Superior temporal gyrus (tissue), 1 donor: Measurements from ENCODE around the gene PGC.

Experiments used
- DNase-seq: peaks from one replicate; pipeline ENCODE4 v3.0.0-alpha.2; 2016; ENCODE audit errors: extremely low spot score

Gene PGC

DNA sequence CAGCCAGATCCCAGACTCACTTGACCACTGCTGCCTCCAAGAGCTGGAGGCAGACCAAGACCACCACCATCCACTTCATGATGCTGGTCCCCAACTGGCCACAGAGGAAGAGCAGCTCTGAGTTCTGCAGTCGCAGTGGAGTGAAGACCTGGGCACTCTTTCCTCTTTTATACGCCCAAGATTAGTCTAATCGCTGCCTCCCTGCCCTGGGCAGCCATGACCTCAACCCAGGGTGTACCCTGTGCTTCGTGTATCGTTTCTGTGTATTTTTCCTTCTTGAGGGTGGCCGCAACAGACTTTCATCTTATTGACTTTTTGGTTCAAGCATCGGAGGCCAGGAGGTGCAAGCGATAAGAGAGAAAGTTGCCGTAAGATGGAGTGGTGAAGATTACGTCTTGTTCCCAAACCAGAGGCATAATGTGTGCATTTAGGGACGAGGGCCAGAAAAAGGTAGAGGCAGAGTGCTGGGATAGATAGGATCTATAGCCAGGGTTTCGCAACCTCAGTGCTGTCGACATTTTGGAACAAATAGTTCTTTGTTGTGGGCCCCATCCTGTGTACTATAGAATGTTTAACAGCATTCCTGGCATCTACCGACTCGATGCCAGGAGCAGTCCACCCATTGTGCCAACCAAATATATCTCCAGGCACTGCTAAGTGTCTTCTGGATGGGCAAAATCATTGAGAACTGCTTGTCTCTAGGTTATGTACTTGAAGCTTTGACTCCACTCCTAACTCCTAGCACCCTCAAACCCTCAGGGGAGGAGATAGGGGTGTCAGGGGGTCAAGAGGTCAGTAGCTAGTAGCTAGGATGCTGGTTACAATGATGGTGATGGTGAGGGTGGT is at the start of gene PGC:
TSS of gene PGC (minus strand) at position 142 of the 846 bp plus-strand sequence. CDS start at position 79, 63 bp downstream.
- DNase-seq, result no peak

DNA sequence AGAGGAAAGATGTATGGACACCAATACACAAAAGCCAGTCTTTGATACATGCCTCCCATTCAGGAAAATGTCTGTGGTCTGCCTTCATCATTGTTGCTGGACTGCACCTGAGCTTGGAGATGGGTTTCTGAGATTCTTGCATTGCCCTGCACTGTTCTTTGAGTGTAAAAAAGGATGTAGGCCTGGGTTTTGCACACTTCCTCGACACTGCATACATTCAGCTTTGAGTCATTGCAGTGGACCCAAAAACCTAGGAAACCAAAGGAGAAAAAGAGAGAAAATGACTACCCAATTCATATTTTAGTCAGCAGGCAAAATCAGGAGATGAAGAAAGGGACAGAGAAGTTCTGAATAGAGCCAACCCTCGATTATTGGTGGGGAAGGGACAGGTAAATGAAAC is 49.3 kb upstream of the PGC start:
- DNase-seq, result no peak

DNA sequence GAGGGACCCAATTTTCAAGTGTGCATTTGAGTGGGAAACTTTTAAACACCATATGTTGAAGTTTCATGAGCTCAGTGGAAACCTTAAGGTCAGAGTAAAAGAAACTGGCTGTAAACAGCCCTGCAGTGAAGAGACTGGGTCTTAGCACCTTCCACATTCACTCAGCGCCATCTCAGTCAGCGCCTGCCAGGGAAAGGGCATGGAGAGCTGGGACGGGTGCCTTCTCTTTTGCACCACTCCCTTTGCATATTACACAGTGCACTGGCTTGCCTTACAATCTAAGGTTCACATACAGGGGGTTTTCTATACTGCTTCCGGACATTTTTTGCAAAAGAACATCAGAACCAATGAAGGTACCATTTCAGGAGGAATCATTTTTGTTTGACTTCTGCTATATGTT is 44.8 kb upstream of the PGC start:
- DNase-seq, result no peak

- no peak for DNase-seq
Measured at GRCh38 chr6:41791305-41791704, 44.1 kb upstream of the PGC start.

- no peak for DNase-seq
Measured at GRCh38 chr6:41790045-41790444, 42.8 kb upstream of the PGC start.

DNA sequence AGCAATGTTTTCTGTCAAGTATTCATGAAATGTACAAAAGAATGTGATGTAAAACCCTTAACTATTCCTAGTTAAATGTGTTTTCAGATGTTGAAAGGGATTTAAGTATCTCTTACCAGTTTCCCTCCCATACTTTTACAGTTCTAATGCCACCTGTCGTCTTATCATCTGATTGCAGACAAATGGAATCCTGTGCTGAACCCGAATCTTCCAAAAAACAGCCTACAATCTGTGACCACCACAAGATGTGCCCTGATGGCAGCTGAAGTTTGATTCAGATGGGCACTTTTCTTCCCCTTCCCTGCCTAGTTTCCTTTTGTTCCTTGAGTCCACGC is 42.2 kb upstream of the PGC start:
- no peak for DNase-seq

DNA sequence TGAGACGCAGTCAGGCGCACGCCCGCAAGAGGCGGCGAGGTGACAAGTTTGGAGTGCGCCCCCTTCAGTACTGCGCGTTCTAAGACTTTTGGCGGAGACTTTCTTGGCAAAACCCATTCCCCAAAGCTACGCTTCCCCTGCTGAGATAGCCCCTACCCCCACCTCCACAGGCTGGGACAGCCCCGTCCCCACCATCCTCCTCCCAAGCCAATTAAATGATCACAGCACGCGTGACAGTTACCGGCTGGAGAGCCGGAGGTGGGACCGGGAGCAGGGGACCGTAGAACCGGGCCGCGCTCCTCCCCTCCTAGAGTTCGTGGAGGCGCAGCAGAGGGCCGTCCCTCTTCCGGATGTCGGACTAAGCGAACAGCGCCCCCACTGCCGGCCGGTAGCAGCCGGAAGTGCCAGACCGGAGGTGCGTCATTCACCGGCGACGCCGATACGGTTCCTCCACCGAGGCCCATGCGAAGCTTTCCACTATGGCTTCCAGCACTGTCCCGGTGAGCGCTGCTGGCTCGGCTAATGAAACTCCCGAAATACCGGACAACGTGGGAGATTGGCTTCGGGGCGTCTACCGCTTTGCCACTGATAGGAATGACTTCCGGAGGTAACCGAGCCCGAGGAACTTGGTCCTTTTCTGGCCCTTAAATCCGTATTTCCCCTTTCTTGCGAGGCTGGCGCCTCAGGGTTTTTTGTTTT is 40.2 kb upstream of the PGC start, which contains the start of gene TOMM6:
TSS of gene TOMM6 (plus strand) at position 476 of the 699 bp plus-strand sequence. CDS start at position 480, 4 bp downstream.
- DNase-seq, result peak; percentile 97

GRCh38 chr6:41786451-41787218 is 39.4 kb upstream of the PGC start:
- DNase-seq, result peak; percentile 88

DNA sequence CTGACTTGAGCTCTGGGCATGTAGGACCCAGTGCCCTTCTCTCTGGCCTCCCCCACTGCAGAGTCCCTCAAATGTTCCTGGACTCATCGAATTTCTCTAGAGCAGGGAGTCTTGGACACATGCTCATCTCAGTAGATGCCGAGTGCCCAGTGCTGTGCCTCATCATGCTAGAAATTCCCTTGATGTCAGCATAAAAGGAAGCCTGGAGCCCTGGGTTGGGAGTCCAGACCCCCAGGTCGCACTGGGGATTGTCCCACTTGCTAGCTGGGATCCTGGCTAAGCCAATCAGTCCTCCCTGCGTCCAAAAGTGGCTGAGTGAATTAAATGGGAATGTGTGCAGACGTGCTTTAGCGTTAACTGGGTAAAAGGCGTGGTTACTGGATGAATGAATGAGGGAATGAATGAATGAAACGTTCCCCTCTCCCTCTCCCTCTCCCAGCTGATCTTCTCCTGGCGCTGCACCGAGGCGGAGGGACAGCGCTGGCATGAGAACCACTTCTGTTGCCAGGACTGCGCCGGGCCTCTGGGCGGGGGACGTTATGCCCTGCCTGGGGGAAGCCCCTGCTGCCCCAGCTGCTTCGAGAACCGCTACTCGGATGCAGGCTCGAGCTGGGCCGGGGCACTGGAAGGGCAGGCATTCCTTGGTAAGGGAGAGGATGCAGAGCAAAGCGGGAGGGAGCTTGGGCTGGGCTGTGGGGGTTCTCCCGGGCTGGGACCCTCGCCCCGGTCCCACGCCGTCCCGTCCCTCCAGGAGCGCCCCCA is 38.7 kb upstream of the PGC start:
- no peak for DNase-seq

GRCh38 chr6:41785254-41785653 is 38.1 kb upstream of the PGC start:
- DNase-seq, result no peak

DNA sequence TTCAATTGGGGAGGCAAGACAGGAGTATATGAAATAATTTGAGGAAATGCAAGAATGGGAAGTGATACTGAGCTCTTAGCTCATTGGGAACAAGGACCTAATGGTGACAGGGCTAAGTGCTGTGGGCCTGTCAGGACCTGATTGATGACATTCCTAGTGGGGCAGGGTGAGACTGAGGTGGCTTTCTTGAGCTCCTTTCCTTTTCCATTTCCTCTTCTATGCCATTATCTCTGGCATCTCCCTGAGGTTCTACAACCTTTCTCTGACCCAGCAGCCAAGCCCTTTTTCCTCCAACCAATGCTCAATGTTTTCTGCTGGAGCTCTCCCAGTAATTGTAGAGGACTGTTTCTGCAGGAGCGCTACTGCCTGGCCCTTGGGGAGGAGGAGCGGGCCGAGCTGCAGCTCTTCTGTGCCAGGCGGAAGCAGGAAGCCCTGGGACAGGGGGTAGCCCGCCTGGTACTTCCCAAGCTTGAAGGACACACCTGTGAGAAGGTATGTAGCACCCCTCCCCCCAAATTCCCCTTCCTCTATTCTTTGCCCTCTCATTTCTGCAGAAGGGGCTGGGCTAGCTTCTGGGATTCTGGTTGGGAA is 37.5 kb upstream of the PGC start:
- DNase-seq, result no peak

GRCh38 chr6:41783106-41783780 is 36.0 kb upstream of the PGC start:
- no peak for DNase-seq

GRCh38 chr6:41781366-41781730 is 34.2 kb upstream of the PGC start:
- no peak for DNase-seq

DNA sequence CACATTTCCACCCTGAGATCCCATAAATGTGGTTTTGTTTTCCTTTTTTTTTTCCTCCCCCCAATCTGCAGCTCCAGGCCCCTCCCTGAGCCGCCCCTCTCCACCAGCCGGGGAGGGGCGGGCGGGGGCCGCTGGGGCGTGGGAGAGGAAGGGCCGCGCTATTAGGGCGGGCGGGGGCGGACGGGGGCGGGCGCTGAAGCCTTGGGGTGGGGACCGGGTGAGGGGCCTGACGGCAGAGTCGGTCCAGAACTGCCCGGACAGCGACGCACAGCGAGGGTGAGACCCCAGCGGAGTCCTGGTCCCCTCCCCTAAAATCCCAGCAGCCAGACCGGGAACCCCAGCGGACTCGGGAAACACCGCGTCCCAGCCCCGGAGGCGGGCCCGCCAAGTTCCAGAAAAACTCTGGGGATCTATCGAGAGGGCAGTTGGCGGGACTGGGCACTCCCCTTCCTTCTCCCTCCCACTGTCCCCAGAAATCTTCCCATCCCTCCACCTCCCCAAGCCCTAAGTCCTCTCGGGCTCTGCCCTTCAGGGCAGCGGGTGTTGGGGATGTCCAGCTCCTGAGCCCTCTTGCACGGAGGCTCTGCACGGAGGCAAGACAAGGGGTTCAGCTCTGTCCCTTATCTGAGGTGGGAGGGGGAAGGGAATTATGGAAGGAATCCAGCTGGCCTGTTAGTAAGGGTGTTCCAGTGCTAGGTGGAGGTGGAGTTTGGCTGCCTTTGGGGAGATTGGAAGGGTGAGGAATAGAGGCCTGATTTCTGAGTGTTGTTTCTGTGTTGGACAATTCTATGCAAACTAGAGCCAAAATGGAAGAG is 33.6 kb upstream of the PGC start, which contains the start of gene PRICKLE4:
TSS of gene PRICKLE4 (plus strand) at position 232 of the 815 bp plus-strand sequence. CDS start 2,692 bp downstream, outside the sequence.
- DNase-seq, result no peak

- DNase-seq, result peak; percentile 99
Measured at GRCh38 chr6:41779788-41780550, 32.8 kb upstream of the PGC start, which contains the start of gene FRS3. Gene FRS3, minus strand, starts transcription at chr6:41779900. Its CDS starts 2,913 bp downstream, at chr6:41776987.

GRCh38 chr6:41779336-41779735 is 32.1 kb upstream of the PGC start:
- DNase-seq, result no peak

DNA sequence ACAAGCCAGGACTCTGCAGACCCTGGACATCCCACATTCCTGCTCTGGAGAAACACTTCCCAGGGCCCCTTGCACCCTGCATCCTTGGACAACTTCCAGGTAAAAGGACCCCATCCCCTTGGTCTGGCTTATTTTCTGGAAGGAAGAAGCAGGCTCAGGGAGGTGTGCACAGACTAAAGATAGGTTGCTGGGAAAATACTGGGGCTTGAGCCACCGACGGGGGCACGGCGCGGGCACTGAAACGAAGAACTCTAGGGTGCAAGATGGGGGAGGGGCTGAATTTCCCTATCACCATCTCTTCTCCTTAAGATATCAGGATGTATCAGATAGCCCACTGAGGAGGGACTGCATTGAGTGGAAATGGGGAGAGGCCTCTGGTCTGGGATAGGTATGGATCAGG is 31.7 kb upstream of the PGC start:
- no peak for DNase-seq

DNA sequence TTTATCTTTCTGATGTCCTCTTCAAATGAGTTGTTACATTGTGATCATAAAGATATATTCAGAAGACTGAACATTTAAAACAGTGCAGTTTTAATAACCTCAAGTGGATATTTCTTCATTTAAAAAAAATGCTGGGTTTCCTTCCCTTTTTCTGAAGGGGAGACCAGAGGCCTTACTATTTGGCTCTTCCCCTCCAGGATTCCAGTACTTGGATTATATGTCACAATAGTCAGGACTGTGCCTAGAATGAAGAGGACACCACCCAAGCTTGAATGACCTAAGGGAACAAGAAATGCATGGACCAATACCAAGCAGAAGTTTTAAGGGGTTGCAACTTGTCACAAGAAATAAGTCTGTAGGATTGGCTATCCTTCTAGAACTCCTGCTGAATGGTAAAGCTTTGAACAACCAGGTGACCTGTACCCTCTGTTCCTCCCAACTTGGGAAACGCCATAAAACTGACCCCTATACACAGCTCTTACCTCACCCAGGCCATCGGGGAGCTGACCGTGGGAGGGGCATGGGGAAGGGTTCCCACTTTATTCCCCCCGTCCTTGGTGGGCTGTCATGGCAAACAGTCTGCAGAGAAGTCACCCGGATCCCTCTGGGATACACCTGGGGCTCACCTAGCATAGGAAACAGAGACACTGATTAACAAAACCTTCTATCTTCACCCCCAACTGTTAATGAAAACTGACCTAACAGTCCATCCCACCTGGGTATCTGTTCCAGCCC is 30.5 kb upstream of the PGC start:
- no peak for DNase-seq
